ENCODE results near the gene MGAT4A.
"Not testable (repeated sequence)": the region's sequence is repeated elsewhere in the genome, so short reads cannot be mapped to it uniquely, and the experiment has no call there.

MGAT4A gene

DNA sequence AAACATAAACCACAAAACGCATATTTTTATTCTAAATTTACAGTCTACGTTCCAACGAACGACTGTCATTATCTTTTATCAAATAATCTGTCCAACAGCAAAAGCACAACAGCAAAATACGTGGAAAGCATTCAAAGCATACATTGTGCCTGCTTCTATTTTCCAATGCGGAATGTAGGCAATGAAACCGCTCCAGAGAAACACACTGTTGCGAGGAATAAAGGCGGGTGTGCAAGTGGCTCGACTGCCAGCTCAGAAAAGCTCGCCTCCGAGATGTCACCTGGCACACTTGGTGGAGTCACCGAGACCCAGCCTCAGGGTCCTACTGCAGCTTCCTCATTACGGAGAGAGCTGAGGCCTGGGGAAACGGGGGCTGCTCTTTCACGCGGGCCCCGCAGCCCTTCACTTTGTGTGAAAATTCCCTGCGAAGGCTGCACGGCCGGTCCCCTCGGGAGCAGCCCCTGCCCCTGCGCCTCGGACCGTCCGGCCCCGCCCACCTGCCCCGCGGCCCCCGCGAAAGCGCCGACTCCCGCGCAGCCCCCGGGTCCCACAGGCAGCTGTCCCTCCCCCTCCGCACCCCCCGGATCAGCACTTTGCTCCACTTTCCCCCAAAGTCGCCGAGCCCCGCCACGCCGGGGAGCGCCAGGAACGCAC is 752 bp downstream of the MGAT4A start:
- DNase-seq (ENCODE audit: low read depth), result no peak

GRCh38 chr2:98729652-98730051 is 1.3 kb downstream of the MGAT4A start:
- no peak for DNase-seq (ENCODE audit: low read depth)

GRCh38 chr2:98728088-98728718 is 2.7 kb downstream of the MGAT4A start:
- DNase-seq (ENCODE audit: low read depth), result not testable (repeated sequence)

GRCh38 chr2:98727369-98728087 is 3.4 kb downstream of the MGAT4A start:
- no peak for DNase-seq (ENCODE audit: low read depth)

- no peak for DNase-seq (ENCODE audit: low read depth)
Observed at GRCh38 chr2:98726735-98727368, 4.1 kb downstream of the MGAT4A start.

DNA sequence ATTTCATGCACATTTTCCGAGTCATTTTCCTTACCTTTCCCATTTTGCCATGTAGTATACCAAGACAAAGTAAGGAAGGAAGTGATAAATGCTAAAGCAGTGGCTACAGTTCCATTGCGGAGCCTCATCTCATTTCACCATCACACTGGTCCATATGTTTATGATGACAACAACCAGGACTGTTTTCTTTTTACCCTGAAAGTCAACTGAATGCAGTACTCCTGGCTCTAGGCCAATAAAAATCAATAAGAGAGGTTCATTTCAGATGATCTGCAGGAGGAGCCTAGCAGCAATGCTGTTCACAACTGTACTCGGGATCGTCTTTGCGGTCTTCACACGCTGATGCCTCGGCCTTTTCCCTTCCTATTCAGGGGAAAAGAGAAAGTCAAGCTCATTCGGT is 4.7 kb downstream of the MGAT4A start:
- no peak for DNase-seq (ENCODE audit: low read depth)

- no peak for DNase-seq (ENCODE audit: low read depth)
Observed at GRCh38 chr2:98720286-98720685, 10.6 kb downstream of the MGAT4A start.

GRCh38 chr2:98717621-98718020 is 13.3 kb downstream of the MGAT4A start:
- no peak for DNase-seq (ENCODE audit: low read depth)

DNA sequence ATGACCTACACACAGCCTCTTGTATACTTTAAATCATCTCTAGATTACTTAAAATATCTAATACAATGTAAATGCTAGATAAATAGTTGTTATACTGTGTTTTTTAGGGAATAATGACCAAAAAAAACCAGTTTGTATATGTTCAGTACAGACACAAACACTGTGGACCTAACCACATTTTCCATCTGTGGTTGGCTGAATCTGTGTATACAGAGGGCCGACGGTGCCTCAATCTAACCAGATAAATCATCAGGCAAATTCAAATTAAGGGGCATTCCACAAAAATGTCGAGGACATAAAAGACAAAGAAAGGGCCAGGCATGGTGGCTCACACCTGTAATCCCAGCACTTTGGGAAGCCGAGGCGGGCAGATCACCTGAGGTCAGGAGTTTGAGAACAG is 14.1 kb downstream of the MGAT4A start:
- no peak for DNase-seq (ENCODE audit: low read depth)

GRCh38 chr2:98715812-98716451 is 15.0 kb downstream of the MGAT4A start:
- no peak for DNase-seq (ENCODE audit: low read depth)

DNA sequence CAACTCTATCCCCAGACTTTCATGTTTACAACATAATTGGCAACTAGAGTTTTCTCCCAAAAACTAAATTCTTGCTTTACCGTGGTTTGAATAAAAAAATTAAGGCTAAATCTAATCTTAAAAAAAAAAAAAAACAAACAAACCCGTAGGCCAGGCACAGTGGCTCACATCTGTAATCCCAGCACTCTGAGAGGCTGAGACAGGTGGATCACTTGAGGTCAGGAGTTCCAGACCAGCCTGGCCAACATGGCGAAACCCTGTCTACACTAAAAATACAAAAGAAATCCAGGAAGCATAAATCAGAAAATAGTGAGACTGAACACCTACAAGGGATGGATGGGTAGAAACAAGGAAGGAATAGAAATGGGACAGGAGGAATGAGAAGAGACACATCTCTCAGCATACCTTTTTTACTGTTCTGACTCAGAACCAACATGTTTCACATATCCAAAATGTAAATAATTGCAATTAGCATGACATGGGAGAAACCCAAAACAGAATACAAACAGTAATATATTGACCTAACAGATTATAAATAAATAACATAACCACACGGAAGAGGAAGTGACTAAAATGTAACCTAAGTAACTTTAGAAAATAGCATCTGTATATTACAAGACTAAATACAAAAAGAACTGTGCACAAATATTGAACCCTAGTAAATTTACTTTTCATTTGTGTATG is 17.5 kb downstream of the MGAT4A start:
- no peak for DNase-seq (ENCODE audit: low read depth)

DNA sequence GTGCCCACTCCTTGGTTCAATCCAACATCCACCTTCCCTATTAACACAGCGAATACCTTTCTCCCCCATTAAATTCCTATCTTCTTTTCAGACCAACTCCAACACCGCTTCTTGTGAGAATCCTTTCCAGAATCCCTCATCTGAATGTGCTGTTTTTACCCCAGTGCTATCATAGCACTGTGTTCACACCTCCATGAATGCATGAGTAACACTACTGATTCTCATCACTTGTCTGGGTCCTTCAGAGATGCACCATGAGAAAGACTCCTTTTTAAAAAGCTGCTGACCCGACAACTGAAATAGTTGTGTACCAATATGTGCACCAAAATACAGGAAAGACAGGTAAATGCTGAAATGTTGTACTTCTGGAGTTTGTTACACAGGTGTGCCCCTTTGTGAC is 18.8 kb downstream of the MGAT4A start:
- DNase-seq (ENCODE audit: low read depth), result no peak

GRCh38 chr2:98711506-98711905 is 19.4 kb downstream of the MGAT4A start:
- DNase-seq (ENCODE audit: low read depth), result no peak

GRCh38 chr2:98710734-98711133 is 20.2 kb downstream of the MGAT4A start:
- DNase-seq (ENCODE audit: low read depth), result no peak

DNA sequence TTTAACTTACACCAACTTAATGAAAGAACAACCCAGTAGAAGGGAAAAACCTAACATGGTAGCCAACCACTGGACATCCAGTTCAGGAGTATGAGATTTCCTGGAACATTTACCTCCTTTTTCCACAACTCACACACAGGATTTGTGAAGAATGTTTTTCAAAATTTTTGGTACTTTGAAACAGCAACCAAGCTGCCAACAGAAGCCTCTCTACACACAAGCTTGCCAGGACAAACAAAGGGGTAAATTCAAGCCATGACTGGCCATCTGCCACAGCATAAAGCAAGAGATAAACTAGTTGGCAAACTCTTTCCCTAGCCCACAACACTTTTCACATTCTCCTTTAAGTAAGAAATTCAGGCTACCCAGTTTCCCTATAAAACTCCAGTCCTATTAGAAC is 21.4 kb downstream of the MGAT4A start:
- DNase-seq (ENCODE audit: low read depth), result no peak

DNA sequence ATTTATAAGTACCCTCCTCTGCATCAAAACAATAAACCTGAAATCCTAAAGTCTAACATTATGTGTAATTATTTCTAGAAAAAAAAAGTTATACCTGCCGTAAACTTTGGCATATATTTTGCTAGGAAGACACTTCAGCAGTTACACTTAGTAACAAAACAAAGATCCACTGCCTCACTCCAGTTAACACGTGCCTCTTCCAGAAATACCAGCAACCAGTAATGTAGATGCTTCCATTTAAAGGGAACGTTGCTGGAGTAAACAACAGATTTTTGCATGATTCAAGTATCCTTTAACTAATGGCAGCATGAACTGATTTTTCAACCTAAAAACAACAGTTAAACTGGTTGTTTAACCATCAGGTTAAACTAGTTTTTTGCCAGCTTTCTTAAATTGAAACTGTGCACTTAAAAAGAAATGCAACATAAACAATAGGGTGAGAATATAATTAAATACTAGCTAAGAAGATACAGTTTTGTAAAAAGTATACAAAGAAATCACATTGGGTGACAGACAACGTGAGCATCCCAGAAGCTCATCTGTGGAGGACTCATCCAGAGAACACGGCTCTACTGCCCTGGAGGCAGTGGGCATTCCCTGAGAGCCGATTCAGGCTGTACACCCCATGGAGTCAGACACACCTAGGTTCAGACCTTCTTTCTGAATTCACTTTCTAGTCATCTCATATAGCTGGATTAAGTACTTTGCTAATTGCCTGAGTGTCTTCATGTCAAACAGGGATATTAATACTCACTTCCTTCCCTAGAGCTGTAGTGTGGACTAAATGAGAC is 22.3 kb downstream of the MGAT4A start:
- DNase-seq (ENCODE audit: low read depth), result no peak

DNA sequence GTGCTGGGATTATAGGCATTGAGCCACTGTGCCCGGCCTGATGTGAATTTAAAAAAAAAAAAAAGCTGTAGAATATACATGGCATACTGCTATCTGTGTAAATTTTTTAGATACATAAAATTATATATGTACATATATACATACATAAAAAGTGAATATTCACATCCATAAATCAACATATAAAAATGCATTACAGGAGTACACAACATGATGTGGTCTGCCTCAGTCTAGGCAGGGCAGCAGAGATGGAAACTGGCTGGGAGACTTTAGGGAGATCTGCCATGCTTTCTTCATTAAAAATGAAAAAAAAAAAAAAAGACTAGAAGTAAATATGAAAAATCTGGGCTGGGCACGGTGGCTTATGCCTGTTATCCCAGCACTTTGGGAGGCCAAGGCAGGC is 24.3 kb downstream of the MGAT4A start:
- no peak for DNase-seq (ENCODE audit: low read depth)

- no peak for DNase-seq (ENCODE audit: low read depth)
Observed at GRCh38 chr2:98705333-98705617, 25.7 kb downstream of the MGAT4A start.

DNA sequence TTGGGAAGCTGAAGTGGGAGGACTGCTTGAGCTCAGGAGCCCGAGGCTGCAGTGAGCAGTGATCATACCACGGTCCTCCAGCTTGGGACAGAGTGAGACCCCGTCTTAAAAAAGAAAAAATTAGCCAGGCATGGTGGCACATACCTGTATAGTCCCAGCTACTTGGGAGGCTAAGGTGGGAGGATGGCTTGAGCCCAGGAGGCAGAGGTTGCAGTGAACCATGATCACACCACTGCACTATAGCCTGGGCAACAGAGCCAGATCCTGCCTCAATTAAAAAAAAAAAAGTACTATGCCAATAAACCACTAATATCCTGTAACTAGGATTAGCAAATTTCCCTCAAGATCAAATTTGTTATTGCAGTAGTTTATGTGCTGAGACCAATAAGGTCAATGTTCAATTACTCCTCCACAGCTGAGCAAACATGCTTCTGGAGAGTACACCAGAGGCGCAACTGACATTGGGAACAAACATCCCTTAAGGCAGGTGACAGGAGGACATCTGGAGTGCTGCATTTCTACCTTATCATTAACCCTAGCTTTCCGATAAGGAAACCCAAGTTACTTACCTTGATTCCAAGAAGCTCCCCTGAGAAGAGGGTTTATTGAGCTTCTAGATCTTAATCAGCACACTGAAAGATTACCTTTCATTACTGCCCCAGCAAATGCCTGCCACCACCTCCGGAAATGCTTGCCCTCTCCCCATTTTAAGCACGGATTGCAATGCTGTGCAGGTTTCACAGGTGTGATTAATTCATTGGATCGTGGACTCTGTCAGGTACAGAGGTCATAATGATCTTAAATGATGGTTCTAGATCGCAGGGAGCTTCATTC is 26.2 kb downstream of the MGAT4A start:
- DNase-seq (ENCODE audit: low read depth), result no peak

- DNase-seq (ENCODE audit: low read depth), result no peak
Observed at GRCh38 chr2:98703738-98704137, 27.2 kb downstream of the MGAT4A start.
